WERI-Rb-1 (cell line): ENCODE data around the gene LRP1B.

Experiments used
- DNase-seq: peaks from one replicate; pipeline ENCODE4 v3.0.0-alpha.2; 2020
- H3K27ac ChIP-seq: fragments of 250-450 bp; sonication (Bioruptor Pico); 2 replicates; pipeline ENCODE4 v1.5.1; 2020; ENCODE audit warnings: mild to moderate bottlenecking, moderate library complexity
- H3K27me3 ChIP-seq: fragments of 250-450 bp; sonication (Bioruptor Pico); 2 replicates; pipeline ENCODE4 v1.5.1; 2021; ENCODE audit warnings: mild to moderate bottlenecking, low read depth, moderate library complexity; ENCODE audit not compliant: insufficient read depth, severe bottlenecking
- H3K36me3 ChIP-seq: fragments of 250-450 bp; sonication (Bioruptor Pico); 2 replicates; pipeline ENCODE4 v1.5.1; 2020; ENCODE audit warnings: mild to moderate bottlenecking, moderate library complexity
- H3K4me3 ChIP-seq: 2 replicates; pipeline ENCODE4 v1.5.1; 2011; ENCODE audit warnings: low read depth, mild to moderate bottlenecking, control low read depth, low read length
- H3K9me3 ChIP-seq: fragments of 250-450 bp; sonication (Bioruptor Pico); 2 replicates; pipeline ENCODE4 v1.5.1; 2021; ENCODE audit warnings: mild to moderate bottlenecking, moderate library complexity; ENCODE audit not compliant: severe bottlenecking
- CTCF ChIP-seq: IDR thresholded peaks from 2 replicates; pipeline ENCODE4 v1.5.1; 2011; ENCODE audit warnings: low read depth, mild to moderate bottlenecking, control low read depth, inconsistent platforms, low read length

Gene LRP1B

GRCh38 chr2:140943867-140944266 is 1186.9 kb downstream of the LRP1B start:
- Histone ChIP-seq H3K36me3 (no peaks in the 10 kb centered on the region), H3K27ac (no peak overlapping the region), H3K9me3 (no peaks in the 10 kb centered on the region), H3K27me3 (no peaks in the 10 kb centered on the region), H3K4me3 (no peak overlapping the region)
- DNase-seq = no peak
- TF ChIP-seq CTCF = no peak

- no peak for DNase-seq
- TF ChIP-seq CTCF = no peak
- Histone ChIP-seq H3K27me3 (no peaks in the 10 kb centered on the region), H3K9me3 (no peaks in the 10 kb centered on the region), H3K36me3 (no peaks in the 10 kb centered on the region), H3K4me3 (no peak overlapping the region), H3K27ac (no peak overlapping the region)
Observed at GRCh38 chr2:140942284-140942683, 1188.5 kb downstream of the LRP1B start.

GRCh38 chr2:140929849-140930248 is 1201.0 kb downstream of the LRP1B start:
- Histone ChIP-seq H3K9me3 (no peaks in the 10 kb centered on the region), H3K36me3 (no peaks in the 10 kb centered on the region), H3K4me3 (no peak overlapping the region), H3K27ac (no peak overlapping the region), H3K27me3 (no peaks in the 10 kb centered on the region)
- TF ChIP-seq CTCF = no peak
- DNase-seq = no peak

- no peak overlapping the region for H3K4me3 ChIP-seq
- no peaks in the 10 kb centered on the region for H3K27me3 ChIP-seq
- no peaks in the 10 kb centered on the region for H3K36me3 ChIP-seq
- no peak for TF ChIP-seq CTCF
- no peak overlapping the region for H3K27ac ChIP-seq
- H3K9me3 ChIP-seq = no peaks in the 10 kb centered on the region
- DNase-seq = no peak
Observed at GRCh38 chr2:140918426-140918825, 1212.4 kb downstream of the LRP1B start.

GRCh38 chr2:140916410-140916809 is 1214.4 kb downstream of the LRP1B start:
- Histone ChIP-seq H3K9me3 (no peaks in the 10 kb centered on the region), H3K36me3 (no peaks in the 10 kb centered on the region), H3K27ac (no peak overlapping the region), H3K27me3 (no peaks in the 10 kb centered on the region), H3K4me3 (no peak overlapping the region)
- TF ChIP-seq CTCF = no peak
- no peak for DNase-seq

- Histone ChIP-seq H3K9me3 (no peaks in the 10 kb centered on the region), H3K36me3 (no peaks in the 10 kb centered on the region), H3K27ac (no peak overlapping the region), H3K4me3 (no peak overlapping the region), H3K27me3 (no peaks in the 10 kb centered on the region)
- no peak for TF ChIP-seq CTCF
- no peak for DNase-seq
Observed at GRCh38 chr2:140910683-140911082, 1220.1 kb downstream of the LRP1B start.
